Stimulated activated CD4-positive, alpha-beta T cell treated with anti-CD3 and anti-CD28 coated beads, TNF-alpha, amount 100 ng/mL, for 24 hours (primary cell): ENCODE results near the gene SPEF2.

Experiments
- DNase-seq, 3 experiments: peaks; one replicate each; pipeline ENCODE4 v3.0.0-alpha.2; 2020; ENCODE audit warnings: low read depth in 3 of 3

Gene SPEF2

GRCh38 chr5:35735718-35736117 lies 118.1 kb downstream of the SPEF2 start:
- DNase-seq = no peak

GRCh38 chr5:35736280-35736679 lies 118.6 kb downstream of the SPEF2 start:
- DNase-seq = peak; percentile 14 to 54 (median 20)

- no peak for DNase-seq
These were observed 123.6 kb downstream of the SPEF2 start for GRCh38 chr5:35741126-35741716.

GRCh38 chr5:35741971-35742370 lies 124.3 kb downstream of the SPEF2 start:
- no peak for DNase-seq

GRCh38 chr5:35743644-35744043 lies 126.0 kb downstream of the SPEF2 start:
- no peak for DNase-seq

- no peak for DNase-seq
These were observed 127.5 kb downstream of the SPEF2 start for GRCh38 chr5:35745193-35745592.

- DNase-seq = no peak
These were observed 128.0 kb downstream of the SPEF2 start for GRCh38 chr5:35745660-35746059.

- DNase-seq = no peak
These were observed 134.3 kb downstream of the SPEF2 start for GRCh38 chr5:35752012-35752411.

- no peak for DNase-seq
These were observed 135.8 kb downstream of the SPEF2 start for GRCh38 chr5:35753500-35753899.

GRCh38 chr5:35754481-35754880 lies 136.8 kb downstream of the SPEF2 start:
- no peak for DNase-seq

- no peak for DNase-seq
These were observed 138.3 kb downstream of the SPEF2 start for GRCh38 chr5:35755966-35756365.

- DNase-seq = no peak
These were observed 140.6 kb downstream of the SPEF2 start for GRCh38 chr5:35758151-35758724.

- DNase-seq = no peak
These were observed 143.9 kb downstream of the SPEF2 start for GRCh38 chr5:35761541-35761940.

- DNase-seq = no peak
These were observed 144.7 kb downstream of the SPEF2 start for GRCh38 chr5:35762368-35762767.

GRCh38 chr5:35765921-35766320 lies 148.3 kb downstream of the SPEF2 start:
- DNase-seq = no peak

- DNase-seq = no peak
These were observed 153.6 kb downstream of the SPEF2 start for GRCh38 chr5:35771300-35771699.

- DNase-seq = no peak
These were observed 154.2 kb downstream of the SPEF2 start for GRCh38 chr5:35771839-35772238.

- no peak for DNase-seq
These were observed 156.3 kb downstream of the SPEF2 start for GRCh38 chr5:35773967-35774366.

GRCh38 chr5:35776757-35777156 lies 159.1 kb downstream of the SPEF2 start:
- DNase-seq = no peak

- peak; percentile 56 to 72 (median 64) for DNase-seq
These were observed 159.9 kb downstream of the SPEF2 start for GRCh38 chr5:35777358-35778087.

- no peak for DNase-seq
These were observed 160.7 kb downstream of the SPEF2 start for GRCh38 chr5:35778259-35778769.

- no peak for DNase-seq
These were observed 162.6 kb downstream of the SPEF2 start for GRCh38 chr5:35780236-35780635.

GRCh38 chr5:35781181-35781790 lies 163.6 kb downstream of the SPEF2 start:
- no peak for DNase-seq
